Upper lobe of left lung (tissue), 6 donors: Measurements from ENCODE around the gene GTPBP1. TPM values are rescaled to one million over a fixed set of nuclear protein-coding genes. Genes with fewer than 3 reads are reported as not detected.

Experiments
- ATAC-seq, 2 donors: fragments of 200-7000 bp; cut with Tn5 transposase; one replicate each; pipeline ENCODE4 v1.9.1; 2022; ENCODE audit warnings: mild to moderate bottlenecking in 2 of 2, moderate library complexity in 2 of 2; ENCODE audit not compliant: low FRiP score in 2 of 2
- DNase-seq, 2 donors: peaks; one replicate each; pipeline ENCODE4 v3.0.0-alpha.2; 2019 to 2020
- H3K27ac ChIP-seq, 4 donors: fragments of 200-600 bp; sonication (generic); one replicate each; pipeline ENCODE4 v1.5.1; 2016 to 2019
- H3K27me3 ChIP-seq, 4 donors: fragments of 200-600 bp; sonication (generic); one replicate each; pipeline ENCODE4 v1.5.1; 2017 to 2019
- H3K36me3 ChIP-seq, 4 donors: fragments of 200-600 bp; sonication (generic); one replicate each; pipeline ENCODE4 v1.5.1; 2016 to 2019
- H3K4me1 ChIP-seq, 4 donors: fragments of 200-600 bp; sonication (generic); one replicate each; pipeline ENCODE4 v1.5.1; 2018 to 2019
- H3K4me3 ChIP-seq, 4 donors: fragments of 200-600 bp; sonication (generic); one replicate each; pipeline ENCODE4 v1.5.1; 2017 to 2019; ENCODE audit warnings: mild to moderate bottlenecking in 2 of 4, moderate library complexity in 1 of 4
- H3K9me3 ChIP-seq, 4 donors: fragments of 200-600 bp; sonication (generic); one replicate each; pipeline ENCODE4 v1.5.1; 2018 to 2019
- EP300 ChIP-seq, 4 donors: sonication (generic); formaldehyde crosslinking; IDR thresholded peaks; one replicate each; pipeline ENCODE4 v1.5.1; 2017; ENCODE audit warnings: antibody characterized with exemption in 4 of 4, control low read depth in 2 of 4
- POLR2A ChIP-seq, 4 donors: fragments of 450-650 bp; IDR thresholded peaks; one replicate each; pipeline ENCODE4 v1.5.1; 2016 to 2017; ENCODE audit warnings: antibody characterized with exemption in 4 of 4, mild to moderate bottlenecking in 2 of 4
- POLR2AphosphoS5 ChIP-seq, 2 donors: sonication (generic); formaldehyde crosslinking; IDR thresholded peaks; one replicate each; pipeline ENCODE4 v1.5.1; 2017; ENCODE audit warnings: antibody characterized with exemption in 2 of 2
- WGBS, 2 donors: methylation state at CpG; one replicate each; pipeline ENCODE4 v1.1.5; 2017 to 2018; 5-methylcytosine and 5-hydroxymethylcytosine counted together
- total RNA-seq, 6 donors: library from RNA; depleted of rRNA in 4 of 6; stranded (reverse); fragments of >200 nt in 4 of 6; gene quantifications; one replicate each; pipeline versions ENCODE4 v1.1.0 to v1.2.1, GENCODE V29; 2016 to 2021
- TF ChIP-seq, protein P1 (sequence below), 6 experiments: fragments of 450-650 bp in 4 of 6; fragments of 200-600 bp in 2 of 6; sonication (generic) in 2 of 6; IDR thresholded peaks; one replicate each; pipeline ENCODE4 v1.5.1; 2016 to 2019; ENCODE audit warnings: antibody characterized with exemption in 6 of 6
- donor health status: DM: no; HTN: no; CAD: no; lungs with moderate emphysema.
- donor health status: DM: no; HTN: yes; CAD: no; lungs with severe emphysema.

Gene GTPBP1
- total RNA-seq, 6 donors from 2014 or later = 57.9 to 176 (median 73.6) TPM

DNA sequence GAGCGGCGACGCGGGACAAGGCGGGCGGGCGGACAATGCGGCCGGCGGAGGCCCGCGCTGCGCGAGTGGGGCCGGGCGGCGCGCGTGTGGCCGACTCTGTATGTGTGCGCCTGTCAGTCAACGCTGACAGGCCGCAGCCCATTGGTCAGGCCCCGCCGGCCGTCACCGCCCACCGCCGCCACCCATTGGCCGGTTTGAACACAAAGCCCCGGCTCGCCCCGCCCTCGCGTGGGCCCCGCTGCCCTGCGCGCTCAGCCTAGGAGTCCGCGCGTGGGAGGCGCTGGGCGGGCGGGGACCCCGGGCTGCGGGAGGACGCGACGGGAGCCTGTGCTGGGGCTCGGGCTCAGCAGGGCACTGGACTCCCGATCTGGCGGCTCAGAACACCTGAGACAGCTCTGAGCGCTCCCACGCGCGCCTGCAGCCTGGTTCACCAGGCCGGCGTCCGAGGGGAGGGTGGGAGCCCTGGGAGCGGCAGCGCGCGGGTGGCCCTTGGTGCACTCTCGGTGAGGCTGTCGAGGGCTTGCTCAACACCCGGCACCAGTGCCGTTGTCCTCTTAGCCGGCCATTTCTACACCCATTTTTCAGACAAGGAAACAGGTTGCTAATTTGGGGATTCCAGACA is 50.3 kb downstream of the GTPBP1 start, which contains the start of gene SUN2:
Gene SUN2 (minus strand): TSS at position 88 of the 622 bp plus-strand sequence. CDS start 3,370 bp downstream, outside the sequence.
- 0 to 2% methylated on average over 13 to 17 of the region's 68 CpGs for WGBS, 2 donors
- H3K36me3 ChIP-seq = peaks cover under 1 to 22% (median 18%) of the 10 kb centered on the region in 4 donors
- DNase-seq (peak; percentile 94 to 100), ATAC-seq (peak; percentile 89 to 90)
- H3K27ac ChIP-seq = peak within 1 kb of the TSS; percentile 95 to 98 (median 96)
- H3K4me3 ChIP-seq = peak within 1 kb of the TSS; percentile 59 to 86 (median 65)
- H3K4me1 ChIP-seq = peaks cover 40 to 52% (median 47%) of the 10 kb centered on the region in 4 donors
- H3K27me3 ChIP-seq = no peaks in the 10 kb centered on the region
- H3K9me3 ChIP-seq = no peaks in the 10 kb centered on the region
- TF ChIP-seq EP300 (IDR thresholded peaks at IDR 0.05) (no peak), POLR2A (IDR thresholded peaks at IDR 0.05) (peak in 3 of 4 donors; percentile 24 to 76 (median 56)), POLR2AphosphoS5 (IDR thresholded peaks at IDR 0.05) (peak; percentile 80 to 86)
- TF ChIP-seq, protein P1, sequence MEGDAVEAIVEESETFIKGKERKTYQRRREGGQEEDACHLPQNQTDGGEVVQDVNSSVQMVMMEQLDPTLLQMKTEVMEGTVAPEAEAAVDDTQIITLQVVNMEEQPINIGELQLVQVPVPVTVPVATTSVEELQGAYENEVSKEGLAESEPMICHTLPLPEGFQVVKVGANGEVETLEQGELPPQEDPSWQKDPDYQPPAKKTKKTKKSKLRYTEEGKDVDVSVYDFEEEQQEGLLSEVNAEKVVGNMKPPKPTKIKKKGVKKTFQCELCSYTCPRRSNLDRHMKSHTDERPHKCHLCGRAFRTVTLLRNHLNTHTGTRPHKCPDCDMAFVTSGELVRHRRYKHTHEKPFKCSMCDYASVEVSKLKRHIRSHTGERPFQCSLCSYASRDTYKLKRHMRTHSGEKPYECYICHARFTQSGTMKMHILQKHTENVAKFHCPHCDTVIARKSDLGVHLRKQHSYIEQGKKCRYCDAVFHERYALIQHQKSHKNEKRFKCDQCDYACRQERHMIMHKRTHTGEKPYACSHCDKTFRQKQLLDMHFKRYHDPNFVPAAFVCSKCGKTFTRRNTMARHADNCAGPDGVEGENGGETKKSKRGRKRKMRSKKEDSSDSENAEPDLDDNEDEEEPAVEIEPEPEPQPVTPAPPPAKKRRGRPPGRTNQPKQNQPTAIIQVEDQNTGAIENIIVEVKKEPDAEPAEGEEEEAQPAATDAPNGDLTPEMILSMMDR (IDR thresholded peaks at IDR 0.05) = no peak

- DNase-seq = peak in 1 of 2 donors; percentile 73
Measured at GRCh38 chr22:38756711-38757463, 51.1 kb downstream of the GTPBP1 start.

GRCh38 chr22:38757464-38757757 is 51.7 kb downstream of the GTPBP1 start:
- WGBS, 2 donors = 70 to 93% methylated on average over 3 to 4 of the region's 4 CpGs
- H3K4me3 ChIP-seq = peak overlapping the region in 1 of 4 donors; percentile 59
- no peak for DNase-seq

More at GRCh38 chr22:38756711-38757463, 51.1 kb downstream of the GTPBP1 start:
- peaks cover 39 to 45% (median 39%) of the 10 kb centered on the region in 4 donors for H3K4me1 ChIP-seq
- WGBS, 2 donors = 35 to 58% methylated on average over 13 to 17 of the region's 17 CpGs
- H3K27me3 ChIP-seq = no peaks in the 10 kb centered on the region
- H3K9me3 ChIP-seq = no peaks in the 10 kb centered on the region
- peak overlapping the region in 3 of 4 donors; percentile 59 to 86 (median 69) for H3K4me3 ChIP-seq
- H3K27ac ChIP-seq = peak overlapping the region; percentile 95 to 98 (median 96)
- TF ChIP-seq, protein P1 (IDR thresholded peaks at IDR 0.05) = no peak
- TF ChIP-seq EP300 (IDR thresholded peaks at IDR 0.05) (no peak), POLR2A (IDR thresholded peaks at IDR 0.05) (no peak), POLR2AphosphoS5 (IDR thresholded peaks at IDR 0.05) (no peak)
- no peak for ATAC-seq
- H3K36me3 ChIP-seq = peaks cover 0 to 13% (median 9%) of the 10 kb centered on the region in 4 donors

DNA sequence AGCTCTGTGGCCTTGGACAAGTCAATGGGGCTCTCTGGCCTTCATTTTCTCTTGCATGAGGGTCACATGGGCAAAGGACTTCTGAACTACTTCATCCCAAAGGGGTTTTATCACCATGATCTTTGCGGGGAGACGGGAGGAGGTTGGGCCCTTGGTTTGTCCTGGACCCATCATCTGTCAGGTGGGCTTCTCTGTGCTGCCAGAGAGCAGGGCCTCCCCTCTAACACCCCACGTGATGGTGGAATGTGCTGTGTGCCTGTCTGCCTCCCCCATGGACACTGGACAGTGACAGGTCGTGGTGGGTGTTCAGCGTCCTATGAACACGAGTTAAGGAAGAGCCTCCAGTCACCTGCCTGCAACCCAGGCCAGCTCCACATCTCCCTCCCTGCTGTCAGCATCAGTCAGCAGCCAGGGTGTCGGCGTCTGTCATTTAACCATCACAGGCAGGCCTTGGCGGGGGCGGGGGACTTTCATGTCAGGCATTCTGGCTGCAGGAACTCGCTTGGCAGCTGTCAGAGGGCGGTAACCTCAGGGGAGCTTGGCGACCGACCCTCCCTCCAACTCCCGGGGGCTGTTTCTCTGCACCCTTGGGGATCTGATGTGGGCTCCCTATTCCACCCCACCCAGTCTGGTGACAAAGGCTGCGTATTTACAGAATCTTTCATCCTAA is 52.7 kb downstream of the GTPBP1 start:
- DNase-seq (no peak), ATAC-seq (no peak)
- TF ChIP-seq, protein P1 (IDR thresholded peaks at IDR 0.05) = no peak
- TF ChIP-seq POLR2A (IDR thresholded peaks at IDR 0.05) = no peak
- H3K36me3 ChIP-seq = no peaks in the 10 kb centered on the region
- no peak overlapping the region for H3K4me3 ChIP-seq
- WGBS, 2 donors = 85 to 90% methylated on average over 7 to 16 of the region's 16 CpGs
- peaks cover 23 to 31% (median 26%) of the 10 kb centered on the region in 4 donors for H3K4me1 ChIP-seq
- no peaks in the 10 kb centered on the region for H3K9me3 ChIP-seq
- H3K27ac ChIP-seq = no peak overlapping the region
- peaks cover 0 to 5% (median 0%) of the 10 kb centered on the region in 4 donors for H3K27me3 ChIP-seq

More at GRCh38 chr22:38757464-38757757, 51.7 kb downstream of the GTPBP1 start:
- Histone ChIP-seq H3K27me3 (peaks cover 0 to 2% (median 0%) of the 10 kb centered on the region in 4 donors), H3K4me1 (peaks cover 33 to 41% (median 35%) of the 10 kb centered on the region in 4 donors), H3K36me3 (peaks cover 0 to 8% (median 4%) of the 10 kb centered on the region in 4 donors), H3K9me3 (no peaks in the 10 kb centered on the region), H3K27ac (peak overlapping the region in 3 of 4 donors; percentile 95 to 98 (median 97))
- no peak for ATAC-seq
- TF ChIP-seq POLR2AphosphoS5 (IDR thresholded peaks at IDR 0.05) = no peak
- TF ChIP-seq, protein P1 (IDR thresholded peaks at IDR 0.05) = no peak
- no peak for TF ChIP-seq POLR2A (IDR thresholded peaks at IDR 0.05)
- TF ChIP-seq EP300 (IDR thresholded peaks at IDR 0.05) = no peak
